Naive thymus-derived CD4-positive, alpha-beta T cell (primary cell): Measurements from ENCODE around the gene CX3CR1. TPM values are rescaled to one million over a fixed set of nuclear protein-coding genes. Genes with fewer than 3 reads are reported as not detected.
A peak's percentile ranks its signal among the peaks of the same experiment; 100 is the strongest.

Experiments
- ATAC-seq: fragments of 150-1000 bp; cut with Tn5 transposase; 2 replicates; pipeline ENCODE4 v1.10.0; 2021; ENCODE audit warnings: mild to moderate bottlenecking, moderate library complexity
- CTCF ChIA-PET: fragments of 350-600 bp; sonication (Branson Sonifier 250); formaldehyde crosslinking; loops from one replicate; lab custom pipeline; 2021; ENCODE audit warnings: antibody characterized with exemption; lab: Charles Lee
- POLR2A ChIA-PET: fragments of 350-600 bp; sonication (Branson Sonifier 250); formaldehyde crosslinking; loops from one replicate; lab custom pipeline; 2021; ENCODE audit warnings: antibody characterized with exemption, inconsistent platforms; lab: Charles Lee
- DNase-seq, 9 donors: peaks; one replicate each; pipeline versions ENCODE4 v3.0.0 to v3.0.0-alpha.2; 2020 to 2022; ENCODE audit warnings: mixed read lengths in 1 of 9
- H3K27ac ChIP-seq: one replicate; pipeline ENCODE4 v1.7.0; 2013; ENCODE audit warnings: mild to moderate bottlenecking, low read depth, low read length, moderate library complexity
- H3K27me3 ChIP-seq, 2 donors: one replicate each; pipeline ENCODE4 v1.7.0; 2013; ENCODE audit warnings: low read length in 2 of 2, mild to moderate bottlenecking in 2 of 2, moderate library complexity in 2 of 2; ENCODE audit not compliant: control insufficient read depth in 2 of 2, insufficient read depth in 2 of 2
- H3K36me3 ChIP-seq, 3 experiments: 1 replicate in 2 of 3; 2 replicates in 1 of 3; pipeline ENCODE4 v1.7.0; 2013; ENCODE audit warnings: low read length in 3 of 3, mild to moderate bottlenecking in 3 of 3, moderate library complexity in 1 of 3; ENCODE audit not compliant: insufficient read depth in 3 of 3, control insufficient read depth in 2 of 3
- H3K4me1 ChIP-seq, 2 donors: one replicate each; pipeline ENCODE4 v1.7.0; 2013; ENCODE audit warnings: low read length in 2 of 2, mild to moderate bottlenecking in 2 of 2, moderate library complexity in 1 of 2; ENCODE audit not compliant: control insufficient read depth in 2 of 2, insufficient read depth in 2 of 2
- H3K4me3 ChIP-seq: 2 replicates; pipeline ENCODE4 v1.7.0; 2013; ENCODE audit warnings: mild to moderate bottlenecking, low read length
- H3K9me3 ChIP-seq, 3 experiments: 1 replicate in 2 of 3; 2 replicates in 1 of 3; pipeline ENCODE4 v1.7.0; 2013; ENCODE audit warnings: low read length in 3 of 3; ENCODE audit not compliant: control insufficient read depth in 2 of 3
- H3K27ac Mint-ChIP-seq, 9 donors: one replicate each; pipeline ENCODE4 v1.8.0; 2020 to 2022; ENCODE audit warnings: mixed read lengths in 9 of 9, mild to moderate bottlenecking in 8 of 9, moderate library complexity in 5 of 9, inconsistent platforms in 2 of 9
- H3K27me3 Mint-ChIP-seq, 5 donors: one replicate each; pipeline ENCODE4 v1.8.0; 2021 to 2022; ENCODE audit warnings: mixed read lengths in 5 of 5, mild to moderate bottlenecking in 1 of 5
- H3K36me3 Mint-ChIP-seq, 5 donors: one replicate each; pipeline ENCODE4 v1.8.0; 2020 to 2022; ENCODE audit warnings: mixed read lengths in 5 of 5, mild to moderate bottlenecking in 3 of 5, inconsistent platforms in 1 of 5
- H3K4me1 Mint-ChIP-seq, 7 donors: one replicate each; pipeline ENCODE4 v1.8.0; 2020 to 2022; ENCODE audit warnings: mixed read lengths in 7 of 7, mild to moderate bottlenecking in 3 of 7, inconsistent platforms in 1 of 7
- H3K4me3 Mint-ChIP-seq, 10 donors: one replicate each; pipeline ENCODE4 v1.8.0; 2020 to 2022; ENCODE audit warnings: mild to moderate bottlenecking in 10 of 10, mixed read lengths in 10 of 10, moderate library complexity in 6 of 10, inconsistent platforms in 2 of 10
- H3K9me3 Mint-ChIP-seq, 11 donors: one replicate each; pipeline ENCODE4 v1.8.0; 2020 to 2022; ENCODE audit warnings: mixed read lengths in 11 of 11, mild to moderate bottlenecking in 4 of 11, inconsistent platforms in 1 of 11, moderate library complexity in 1 of 11
- intact Hi-C, 2 donors: fragments of 100-400 bp; cut with micrococcal nuclease; formaldehyde crosslinking; loops; one replicate each; pipeline ENCODE4 v1.15.1; 2023
- polyA plus RNA-seq, 2 donors: library from polyadenylated mRNA; unstranded; fragments of 300-500 nt; fragmentation: Illumina TruSeq; gene quantifications; one replicate each; pipeline ENCODE4 v1.2.3, GENCODE V29; 2021
- total RNA-seq, 6 experiments: library from RNA in 5 of 6; stranded (reverse) in 5 of 6; gene quantifications; 1 replicate in 5 of 6; 2 replicates in 1 of 6; pipeline ENCODE4 v1.2.3 and lab custom pipeline; 2021 to 2026

The CX3CR1 gene
- total RNA-seq (10 to 100 TPM in 1 of 5 experiments, 1 to 10 TPM in 2, under 1 TPM in 2; 0.54 to 66.6 (median 3.3) TPM), polyA plus RNA-seq (1 to 10 TPM; 1.0 to 1.1 TPM), total RNA-seq (lab: John Stamatoyannopoulos, UW) (not detected)

- peak; percentile 55 for ATAC-seq
- peak within 1 kb of the TSS; percentile 38 for H3K4me3 ChIP-seq
- intact Hi-C loops: no loop called here
- H3K9me3 ChIP-seq: no peaks in the 10 kb centered on the region
- no peak for DNase-seq
- ChIA-PET CTCF (interaction anchor here (0.9 to 1.6 kb wide), 2 partner anchors 10 to 12 kb away, joined by 3 to 11 read pairs; no protein-coding TSS in a partner anchor), POLR2A (no interaction called here)
- Mint-ChIP-seq H3K4me3 (peak within 1 kb of the TSS in 2 of 10 donors; percentile 66 to 90), H3K27ac (peak within 1 kb of the TSS in 2 of 9 donors; percentile 13 to 61), H3K27me3 (peaks cover 0 to 20% (median 0%) of the 10 kb centered on the region in 5 donors), H3K4me1 (peaks cover 7 to 66% (median 9%) of the 10 kb centered on the region in 7 donors), H3K36me3 (peaks cover 0 to 6% (median 0%) of the 10 kb centered on the region in 5 donors), H3K9me3 (no peaks in the 10 kb centered on the region)
- H3K4me1 ChIP-seq: peaks cover 0 to 9% of the 10 kb centered on the region in 2 donors
- H3K27ac ChIP-seq: no peak within 1 kb of the TSS
- no peaks in the 10 kb centered on the region for H3K36me3 ChIP-seq
- no peaks in the 10 kb centered on the region for H3K27me3 ChIP-seq
Measured at GRCh38 chr3:39279745-39280517, at the start of gene CX3CR1. TSS of gene CX3CR1 (minus strand) at chr3:39280036. CDS start at chr3:39266509, 13,527 bp downstream.

GRCh38 chr3:39329493-39329892 lies 49.7 kb upstream of the CX3CR1 start, which contains the start of gene CCR8:
TSS of gene CCR8 (plus strand) at chr3:39329709. CDS start at chr3:39332332, 2,623 bp downstream.
- no peak within 1 kb of the TSS for H3K4me3 ChIP-seq
- intact Hi-C loops: loop anchor here in 1 of 2 donors (5.0 kb wide), 1 partner anchor 33 kb away; no protein-coding TSS in a partner anchor
- ChIA-PET POLR2A (no interaction called here), CTCF (interaction anchor here (1.4 kb wide), 1 partner anchor 37 kb away, joined by 5 read pairs; no protein-coding TSS in a partner anchor)
- peaks cover 0 to 61% (median 6%) of the 10 kb centered on the region in 7 donors for H3K4me1 Mint-ChIP-seq
- no peak for ATAC-seq
- H3K27ac ChIP-seq: no peak within 1 kb of the TSS
- H3K9me3 Mint-ChIP-seq: peaks cover 0 to 8% (median 0%) of the 10 kb centered on the region in 11 donors
- H3K36me3 Mint-ChIP-seq: peaks cover 0 to 23% (median 0%) of the 10 kb centered on the region in 5 donors
- H3K4me1 ChIP-seq: no peaks in the 10 kb centered on the region
- no peaks in the 10 kb centered on the region for H3K36me3 ChIP-seq
- no peak for DNase-seq
- peak within 1 kb of the TSS in 3 of 9 donors; percentile 53 to 81 (median 74) for H3K27ac Mint-ChIP-seq
- H3K27me3 Mint-ChIP-seq: no peaks in the 10 kb centered on the region
- H3K27me3 ChIP-seq: no peaks in the 10 kb centered on the region
- peak within 1 kb of the TSS in 1 of 10 donors; percentile 88 for H3K4me3 Mint-ChIP-seq
- H3K9me3 ChIP-seq: no peaks in the 10 kb centered on the region

- Mint-ChIP-seq H3K4me3 (peak overlapping the region in 1 of 10 donors; percentile 74), H3K9me3 (peaks cover 0 to 2% (median 0%) of the 10 kb centered on the region in 11 donors), H3K27ac (peak overlapping the region in 1 of 9 donors; percentile 76), H3K36me3 (peaks cover 0 to 14% (median 0%) of the 10 kb centered on the region in 5 donors), H3K4me1 (peaks cover 7 to 72% (median 16%) of the 10 kb centered on the region in 7 donors), H3K27me3 (no peaks in the 10 kb centered on the region)
- peak; percentile 78 for ATAC-seq
- peaks cover 0 to 2% of the 10 kb centered on the region in 2 donors for H3K4me1 ChIP-seq
- ChIA-PET POLR2A (no interaction called here), CTCF (no interaction called here)
- no peak overlapping the region for H3K4me3 ChIP-seq
- no peaks in the 10 kb centered on the region for H3K27me3 ChIP-seq
- intact Hi-C loops: loop anchor here in 1 of 2 donors (2.0 to 5.0 kb wide), 2 partner anchors 19 to 34 kb away; no protein-coding TSS in a partner anchor
- H3K9me3 ChIP-seq: no peaks in the 10 kb centered on the region
- no peak overlapping the region for H3K27ac ChIP-seq
- DNase-seq: peak in 1 of 9 donors; percentile 30
- H3K36me3 ChIP-seq: no peaks in the 10 kb centered on the region
Measured at GRCh38 chr3:39327746-39328349, 48.0 kb upstream of the CX3CR1 start.

- no peak for ATAC-seq
- POLR2A ChIA-PET: no interaction called here
Measured at GRCh38 chr3:39327053-39327745, 47.4 kb upstream of the CX3CR1 start.

GRCh38 chr3:39325236-39325635 lies 45.4 kb upstream of the CX3CR1 start:
- H3K27me3 ChIP-seq: no peaks in the 10 kb centered on the region
- H3K36me3 ChIP-seq: no peaks in the 10 kb centered on the region
- DNase-seq (no peak), ATAC-seq (no peak)
- H3K4me3 ChIP-seq: no peak overlapping the region
- intact Hi-C loops: loop anchor here in 1 of 2 donors (5.0 kb wide), 1 partner anchor 37 kb away; no protein-coding TSS in a partner anchor
- Mint-ChIP-seq H3K27me3 (peaks cover 0 to under 1% (median 0%) of the 10 kb centered on the region in 5 donors), H3K4me3 (no peak overlapping the region), H3K27ac (peak overlapping the region in 1 of 9 donors; percentile 21), H3K4me1 (peaks cover 8 to 76% (median 20%) of the 10 kb centered on the region in 7 donors), H3K36me3 (peaks cover 0 to 9% (median 0%) of the 10 kb centered on the region in 5 donors), H3K9me3 (peaks cover 0 to 2% (median 0%) of the 10 kb centered on the region in 11 donors)
- H3K27ac ChIP-seq: no peak overlapping the region
- CTCF ChIA-PET: no interaction called here
- POLR2A ChIA-PET: no interaction called here
- no peaks in the 10 kb centered on the region for H3K9me3 ChIP-seq
- peaks cover 0 to 4% of the 10 kb centered on the region in 2 donors for H3K4me1 ChIP-seq

More at GRCh38 chr3:39327053-39327745, 47.4 kb upstream of the CX3CR1 start:
- peaks cover 0 to 9% (median 0%) of the 10 kb centered on the region in 5 donors for H3K36me3 Mint-ChIP-seq
- H3K27ac Mint-ChIP-seq: peak overlapping the region in 1 of 9 donors; percentile 76
- Histone ChIP-seq H3K36me3 (no peaks in the 10 kb centered on the region), H3K4me3 (no peak overlapping the region), H3K4me1 (peaks cover 0 to 4% of the 10 kb centered on the region in 2 donors), H3K27ac (no peak overlapping the region), H3K27me3 (no peaks in the 10 kb centered on the region), H3K9me3 (no peaks in the 10 kb centered on the region)
- intact Hi-C loops: loop anchor here in 1 of 2 donors (2.0 to 5.0 kb wide), 2 partner anchors 20 to 35 kb away; no protein-coding TSS in a partner anchor
- H3K4me1 Mint-ChIP-seq: peaks cover 10 to 72% (median 19%) of the 10 kb centered on the region in 7 donors
- CTCF ChIA-PET: no interaction called here
- peak overlapping the region in 1 of 10 donors; percentile 74 for H3K4me3 Mint-ChIP-seq
- H3K27me3 Mint-ChIP-seq: no peaks in the 10 kb centered on the region
- no peak for DNase-seq
- peaks cover 0 to 2% (median 0%) of the 10 kb centered on the region in 11 donors for H3K9me3 Mint-ChIP-seq
